T-helper 2 cell treated with Interferon-gamma antibody and Interleukin-4, amounts not matched to agents 100 ng/mL and 5 ng/mL, for 36 hours (primary cell): ENCODE results near the gene RNASEL. TPM values are rescaled to one million over a fixed set of nuclear protein-coding genes. Genes with fewer than 3 reads are reported as not detected.
"Not testable (repeated sequence)": the region's sequence is repeated elsewhere in the genome, so short reads cannot be mapped to it uniquely, and the experiment has no call there.

Experiments
- intact Hi-C: fragments of 100-400 bp; cut with micrococcal nuclease; formaldehyde crosslinking; loops from one replicate; pipeline ENCODE4 v1.15.1; 2023
- total RNA-seq: library from RNA; stranded (reverse); gene quantifications from 2 replicates; pipeline ENCODE4 v1.2.3, GENCODE V29; 2022

RNASEL gene
- total RNA-seq, 1 donor from 2014 or later = 4.6 TPM

DNA sequence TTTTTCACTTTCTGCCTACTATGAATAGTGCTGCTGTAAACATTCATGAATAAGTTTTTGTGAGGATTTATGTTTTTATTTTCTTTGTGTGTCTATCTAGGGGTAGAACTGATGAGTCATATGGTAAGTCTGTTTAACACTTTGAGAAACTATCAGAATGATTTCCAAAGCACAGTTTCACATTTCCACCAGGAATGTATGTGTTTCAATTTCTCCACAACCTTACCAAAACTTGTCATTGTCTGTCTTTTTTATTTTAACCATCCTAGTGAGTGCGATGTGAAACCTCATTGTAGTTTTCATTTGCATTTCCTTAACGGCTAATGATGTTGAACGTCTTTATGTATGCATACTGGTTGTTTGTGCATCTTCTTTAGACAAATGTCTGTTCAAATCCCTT, 23.5 kb downstream of the RNASEL start:
- intact Hi-C loops = no loop called here

- intact Hi-C loops = no loop called here
Observed at GRCh38 chr1:182564406-182565004, 24.6 kb downstream of the RNASEL start.

DNA sequence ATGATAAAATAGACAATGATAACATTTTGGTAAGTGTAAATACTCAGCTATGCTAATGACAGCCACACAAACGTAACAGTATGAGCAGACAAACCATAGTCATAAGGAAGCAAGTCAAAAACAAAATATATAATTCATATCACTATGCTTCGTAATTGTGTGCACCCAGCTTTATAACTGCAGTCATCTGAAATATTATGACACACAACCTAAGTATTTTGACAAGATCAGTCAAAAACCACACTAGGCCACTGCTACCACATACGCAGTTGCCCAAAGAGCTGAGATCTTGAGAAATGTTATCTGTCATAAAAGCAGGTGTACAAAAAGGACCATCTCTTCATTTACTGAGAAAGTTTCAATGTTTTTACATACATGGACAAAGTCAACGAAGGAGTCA, 26.0 kb downstream of the RNASEL start:
- intact Hi-C loops = no loop called here

GRCh38 chr1:182561456-182561855, 27.6 kb downstream of the RNASEL start:
- intact Hi-C loops = no loop called here

DNA sequence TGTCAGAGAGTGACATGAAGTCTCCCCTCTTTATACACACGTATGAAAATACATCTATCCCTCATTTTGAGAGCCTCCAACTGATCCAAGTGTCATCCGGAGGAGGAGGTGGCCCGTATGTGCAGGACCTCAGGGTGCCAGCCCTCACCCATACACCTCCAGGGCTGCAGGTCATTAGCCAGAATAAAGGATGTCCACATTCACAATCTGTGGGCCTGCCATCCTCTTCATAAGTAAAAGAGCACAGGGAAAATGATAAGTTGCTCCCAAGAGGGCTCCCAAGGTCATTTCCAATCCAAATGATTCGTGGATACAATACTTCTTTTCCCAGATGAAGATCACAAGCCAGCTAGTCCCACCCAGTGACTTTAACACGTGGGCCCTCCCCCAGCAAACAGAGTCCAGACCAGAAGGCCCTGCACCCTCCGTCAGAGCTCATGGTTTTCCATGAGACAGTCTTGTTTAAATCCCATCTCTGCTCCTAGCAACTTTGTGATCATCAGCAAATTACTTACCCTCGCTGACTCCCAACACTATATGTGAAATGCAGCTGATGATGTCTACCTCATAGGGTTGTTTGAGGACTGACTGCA, 28.6 kb downstream of the RNASEL start:
- intact Hi-C loops = no loop called here

DNA sequence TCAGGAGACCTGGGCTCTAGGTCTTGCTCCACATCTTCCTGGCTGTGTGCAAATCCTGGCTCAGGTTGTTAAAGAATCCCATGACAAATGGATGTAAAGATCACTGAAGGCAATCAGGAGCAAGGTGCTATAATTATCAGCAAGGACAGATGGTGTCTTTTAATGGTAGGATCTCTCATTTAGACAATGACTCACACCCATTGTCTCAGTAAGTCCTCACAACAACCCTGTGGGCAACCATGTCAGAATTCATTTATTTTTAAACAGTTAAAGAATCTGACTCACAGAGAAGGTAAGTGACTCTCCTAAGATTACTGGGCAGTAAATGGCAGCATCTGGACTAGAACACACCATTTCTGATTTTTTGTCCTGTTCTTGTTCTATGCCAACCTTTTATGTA, 32.8 kb downstream of the RNASEL start:
- intact Hi-C loops = no loop called here

- intact Hi-C loops = no loop called here
Observed at GRCh38 chr1:182555493-182555892, 33.6 kb downstream of the RNASEL start.

DNA sequence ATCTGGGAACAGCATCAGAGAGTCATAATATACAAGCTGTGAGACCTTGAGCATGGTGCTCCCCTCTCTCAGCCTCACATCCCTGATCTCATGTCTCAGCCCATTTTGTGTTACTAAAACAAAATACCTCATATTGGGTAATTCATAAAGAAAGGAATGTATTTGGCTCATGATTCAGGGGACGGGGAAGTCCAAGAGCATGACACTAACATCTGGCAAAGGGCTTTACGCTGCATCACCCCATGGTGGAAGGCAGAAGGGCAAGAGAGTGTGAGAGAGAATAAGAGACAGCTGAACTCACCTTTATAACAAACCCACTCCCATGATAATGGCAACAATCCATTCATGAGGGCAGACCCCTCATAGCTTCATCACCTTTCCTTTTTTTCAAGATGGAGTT, 36.5 kb downstream of the RNASEL start:
- intact Hi-C loops = no loop called here

- intact Hi-C loops = no loop called here
Observed at GRCh38 chr1:182549811-182550210, 39.2 kb downstream of the RNASEL start.

GRCh38 chr1:182549346-182549745, 39.7 kb downstream of the RNASEL start:
- intact Hi-C loops = no loop called here

DNA sequence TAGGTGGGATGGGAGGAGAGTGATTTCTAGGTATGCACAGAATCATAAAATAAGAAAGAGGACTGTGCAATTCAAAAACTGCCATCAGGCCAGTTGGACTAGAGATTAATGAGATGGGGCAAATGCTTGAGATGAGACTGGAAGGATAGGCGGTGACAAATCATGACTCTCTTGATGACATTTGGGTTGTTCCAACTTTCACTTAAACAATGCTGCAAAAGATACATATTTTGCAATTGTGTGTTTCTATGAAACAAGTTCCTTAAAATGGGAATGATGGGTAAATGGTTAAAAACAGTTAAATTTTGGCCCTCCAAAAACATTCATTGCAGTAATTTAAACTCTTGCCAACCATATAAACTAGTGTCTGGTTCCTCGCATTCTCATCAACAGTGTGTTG, 55.2 kb downstream of the RNASEL start:
- intact Hi-C loops = no loop called here

DNA sequence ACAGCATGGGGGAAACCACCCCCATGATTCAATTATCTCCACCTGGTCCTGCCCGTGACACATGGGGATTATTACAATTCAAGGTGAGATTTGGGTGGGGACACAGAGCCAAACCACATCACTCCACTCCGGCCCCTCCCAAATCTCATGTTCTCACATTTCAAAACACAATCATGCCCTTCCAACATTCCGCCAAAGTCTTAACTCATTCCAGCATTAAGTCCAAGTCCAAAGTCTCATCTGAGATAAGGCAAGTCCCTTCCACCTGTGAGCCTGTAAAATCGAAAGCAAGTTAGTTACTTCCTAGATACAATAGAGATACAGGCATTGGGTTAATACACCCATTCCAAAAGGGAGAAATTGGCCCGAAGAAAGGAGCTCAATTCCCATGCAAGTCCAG, 60.9 kb downstream of the RNASEL start:
- intact Hi-C loops = not testable (repeated sequence)

DNA sequence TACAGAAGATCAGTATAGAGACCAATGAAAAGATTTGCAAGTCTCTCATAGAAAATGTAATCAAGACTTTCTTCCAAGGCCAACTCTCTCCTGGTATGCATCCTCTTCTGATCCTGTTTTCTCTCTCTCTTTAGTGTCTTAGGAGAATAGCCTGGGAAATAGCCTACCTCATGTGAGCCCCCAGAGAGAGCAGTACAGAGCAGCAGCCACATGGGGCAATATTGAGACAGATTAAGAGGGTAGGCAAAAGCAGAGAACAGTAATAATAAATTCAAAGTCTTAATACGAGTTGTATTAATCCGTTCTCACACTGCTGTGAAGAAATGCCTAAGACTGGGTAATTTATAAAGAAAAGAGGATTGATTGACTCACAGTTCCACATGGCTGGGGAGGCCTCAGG, 61.4 kb downstream of the RNASEL start:
- intact Hi-C loops = no loop called here

DNA sequence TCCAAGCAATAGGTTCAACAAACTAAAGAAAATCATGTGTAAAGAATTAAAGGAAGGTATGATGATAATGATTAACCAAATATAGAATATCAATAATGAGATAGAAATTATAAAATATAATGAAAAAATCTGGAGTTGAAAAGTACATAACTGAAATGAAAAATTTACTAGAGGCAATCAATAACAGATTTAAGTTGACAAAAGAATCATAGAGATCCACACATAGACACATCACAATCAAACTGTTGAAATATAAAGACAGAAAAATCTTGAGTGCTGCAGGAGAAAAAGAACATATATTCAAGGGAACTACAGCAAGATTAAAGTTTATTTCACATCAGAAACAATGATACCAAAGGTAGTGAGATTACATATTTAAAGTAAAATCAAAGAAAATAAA, 63.7 kb downstream of the RNASEL start:
- intact Hi-C loops = no loop called here

Other genes with a start within 250 kb of the RNASEL start
- gene GLUL, start 197.5 kb downstream of the RNASEL start, total RNA-seq = 146 and 147 TPM in 2 replicates
- gene TEDDM1, start 188.6 kb downstream of the RNASEL start, total RNA-seq = not detected in 2 replicates
- not detected in 2 replicates for gene RGSL1, start 139.1 kb downstream of the RNASEL start, total RNA-seq
- gene RGS16, start 15.1 kb upstream of the RNASEL start, total RNA-seq = 10.2 and 10.7 TPM in 2 replicates
- gene RGS8, start 95.3 kb upstream of the RNASEL start, total RNA-seq = not detected in 2 replicates
- gene NPL, start 200.5 kb upstream of the RNASEL start, total RNA-seq = 2.5 and 3.2 TPM in 2 replicates